Stimulated activated CD4-positive, alpha-beta T cell treated with anti-CD3 and anti-CD28 coated beads, TNF-alpha, amount 100 ng/mL, for 4 hours (primary cell): ENCODE results near the gene DPP3.
"Not testable (repeated sequence)": the region's sequence is repeated elsewhere in the genome, so short reads cannot be mapped to it uniquely, and the experiment has no call there.

ENCODE experiments used
- DNase-seq, 3 experiments: peaks; one replicate each; pipeline ENCODE4 v3.0.0-alpha.2; 2020; ENCODE audit warnings: low read depth in 3 of 3

Gene DPP3, protein sequence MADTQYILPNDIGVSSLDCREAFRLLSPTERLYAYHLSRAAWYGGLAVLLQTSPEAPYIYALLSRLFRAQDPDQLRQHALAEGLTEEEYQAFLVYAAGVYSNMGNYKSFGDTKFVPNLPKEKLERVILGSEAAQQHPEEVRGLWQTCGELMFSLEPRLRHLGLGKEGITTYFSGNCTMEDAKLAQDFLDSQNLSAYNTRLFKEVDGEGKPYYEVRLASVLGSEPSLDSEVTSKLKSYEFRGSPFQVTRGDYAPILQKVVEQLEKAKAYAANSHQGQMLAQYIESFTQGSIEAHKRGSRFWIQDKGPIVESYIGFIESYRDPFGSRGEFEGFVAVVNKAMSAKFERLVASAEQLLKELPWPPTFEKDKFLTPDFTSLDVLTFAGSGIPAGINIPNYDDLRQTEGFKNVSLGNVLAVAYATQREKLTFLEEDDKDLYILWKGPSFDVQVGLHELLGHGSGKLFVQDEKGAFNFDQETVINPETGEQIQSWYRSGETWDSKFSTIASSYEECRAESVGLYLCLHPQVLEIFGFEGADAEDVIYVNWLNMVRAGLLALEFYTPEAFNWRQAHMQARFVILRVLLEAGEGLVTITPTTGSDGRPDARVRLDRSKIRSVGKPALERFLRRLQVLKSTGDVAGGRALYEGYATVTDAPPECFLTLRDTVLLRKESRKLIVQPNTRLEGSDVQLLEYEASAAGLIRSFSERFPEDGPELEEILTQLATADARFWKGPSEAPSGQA

DNA sequence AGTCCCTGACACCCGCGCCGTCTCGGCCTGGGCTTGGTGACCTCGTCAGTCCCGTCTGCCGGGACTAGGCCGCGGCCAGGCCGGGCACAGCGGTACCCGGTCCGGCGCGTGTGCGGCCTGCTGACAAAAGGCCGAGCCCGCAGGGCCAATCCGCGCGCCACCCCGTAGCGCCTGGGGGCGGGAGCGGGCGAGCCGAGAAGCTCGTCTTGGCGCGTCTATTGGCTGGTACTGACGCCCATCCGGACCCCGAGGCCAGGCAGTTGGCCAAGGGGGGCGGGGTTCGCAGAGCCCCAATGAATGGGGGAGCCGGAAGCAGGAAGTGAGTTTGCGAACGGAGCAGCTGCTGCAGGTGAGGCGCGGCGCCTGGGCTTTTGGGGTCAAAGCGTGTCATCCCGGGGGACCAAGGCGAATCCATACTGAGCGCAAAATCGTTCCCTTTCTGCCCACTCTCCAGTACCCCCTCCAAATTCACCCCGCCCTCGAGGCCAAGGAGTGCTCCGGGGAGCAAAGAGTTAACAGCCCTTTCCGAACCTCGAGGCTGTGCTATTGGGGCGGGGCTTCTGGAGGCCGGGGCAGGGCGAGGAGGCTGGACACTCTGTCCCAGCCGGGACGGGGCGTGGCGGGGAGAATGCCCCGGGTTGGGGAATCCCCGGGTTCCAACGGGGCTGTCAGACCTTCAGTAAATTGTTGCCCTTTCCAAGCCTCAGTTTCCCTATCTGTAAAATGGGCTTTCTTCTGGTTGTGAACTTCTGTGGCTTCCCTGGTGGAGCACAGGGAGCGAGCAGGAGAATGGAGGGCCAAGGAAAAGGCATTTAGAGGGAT, at the start of gene DPP3:
Gene DPP3 (plus strand): TSS at position 318 of the 822 bp plus-strand sequence. CDS start 1,767 bp downstream, outside the sequence.
- DNase-seq, result peak; percentile 86 to 90 (median 88)

- not testable (repeated sequence) for DNase-seq
Observed at GRCh38 chr11:66431287-66431686, 48.9 kb upstream of the DPP3 start.

GRCh38 chr11:66431871-66432329, 48.3 kb upstream of the DPP3 start:
- DNase-seq, result not testable (repeated sequence)

DNA sequence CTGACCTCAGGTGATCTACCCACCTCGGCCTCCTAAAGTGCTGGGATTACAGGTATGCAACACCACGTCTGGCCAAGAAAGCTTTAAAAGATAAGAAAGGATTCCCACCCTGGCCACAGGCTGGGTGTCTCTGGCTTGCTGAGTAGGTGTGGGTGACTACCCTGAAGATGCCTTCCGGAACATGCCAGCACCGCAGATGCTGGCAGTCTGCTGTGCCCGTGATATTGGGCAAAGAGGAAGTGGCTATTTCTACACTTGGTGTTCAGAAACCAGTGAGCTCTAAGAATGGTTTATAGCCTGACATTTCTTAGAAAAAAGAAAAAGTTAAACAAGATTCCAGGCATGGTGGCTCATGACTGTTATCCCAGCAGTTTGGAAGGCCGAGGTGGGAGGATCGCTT, 47.6 kb upstream of the DPP3 start:
- DNase-seq, result no peak

GRCh38 chr11:66437979-66438503, 42.2 kb upstream of the DPP3 start:
- DNase-seq, result no peak

DNA sequence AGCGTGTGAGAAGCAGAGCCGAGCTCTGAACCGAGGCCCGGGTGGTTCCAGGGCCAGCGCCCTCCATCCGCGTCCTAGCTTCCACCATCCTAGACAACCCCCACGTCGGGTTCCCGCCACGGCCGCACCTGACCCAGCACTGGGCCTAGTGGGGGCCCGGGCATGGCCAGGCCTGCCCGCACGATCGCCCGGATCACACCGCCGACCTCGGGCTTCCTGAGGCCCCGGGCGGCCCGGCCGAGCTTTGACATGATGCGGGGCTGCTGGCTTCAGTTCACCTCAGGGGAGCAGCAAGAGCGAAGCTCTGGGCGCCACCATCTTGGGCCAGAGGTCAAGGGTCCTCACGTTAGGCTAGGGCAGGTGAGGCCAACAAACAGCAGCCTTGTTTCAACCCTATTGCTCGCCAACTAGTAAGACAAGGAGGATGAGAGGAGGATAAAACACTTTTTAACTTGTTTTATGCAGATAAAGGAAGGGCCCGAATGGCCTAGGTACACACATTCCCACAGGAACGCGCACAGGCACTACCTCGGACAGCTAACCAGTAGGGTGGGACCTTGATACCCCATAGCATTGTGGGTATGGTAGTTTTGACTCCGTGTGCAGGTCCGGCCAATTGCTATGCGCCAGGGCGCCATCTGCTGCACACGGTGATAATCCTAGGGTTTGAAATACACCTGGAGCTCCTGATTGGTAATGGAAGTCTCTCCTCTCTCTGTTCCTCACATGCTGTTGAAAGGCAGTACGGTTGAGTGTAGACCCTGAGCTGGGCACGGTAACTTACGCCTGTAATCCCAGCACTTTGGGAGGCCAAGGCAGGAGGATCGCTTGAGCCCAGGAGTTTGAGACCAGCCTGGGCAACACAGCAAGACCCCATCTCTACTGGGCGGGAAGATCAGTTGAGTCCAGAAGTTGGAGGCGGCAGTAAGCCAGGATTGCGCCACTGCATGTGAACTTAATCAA, 41.4 kb upstream of the DPP3 start, which contains the start of gene MRPL11:
Gene MRPL11 (minus strand): TSS at position 345 of the 963 bp plus-strand sequence. CDS start 94 bp downstream, at position 251.
- DNase-seq, result peak; percentile 74 to 88 (median 76)

- DNase-seq, result not testable (repeated sequence)
Observed at GRCh38 chr11:66440101-66440939, 39.9 kb upstream of the DPP3 start.

DNA sequence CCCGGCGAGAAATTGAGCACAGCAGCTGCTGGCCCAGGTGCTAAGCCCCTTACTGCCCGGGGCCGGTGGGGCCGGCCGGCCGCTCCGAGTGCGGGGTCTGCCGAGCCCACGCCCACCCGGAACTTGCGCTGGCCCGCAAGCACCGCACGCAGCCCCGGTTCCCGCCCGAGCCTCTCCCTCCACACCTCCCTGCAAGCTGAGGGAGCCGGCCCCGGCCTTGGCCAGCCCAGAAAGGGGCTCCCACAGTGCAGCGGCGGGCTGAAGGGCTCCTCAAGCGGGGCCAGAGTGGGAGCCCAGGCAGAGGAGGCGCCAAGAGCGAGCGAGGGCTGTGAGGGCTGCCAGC, 39.3 kb upstream of the DPP3 start:
- not testable (repeated sequence) for DNase-seq

GRCh38 chr11:66443602-66444001, 36.6 kb upstream of the DPP3 start:
- DNase-seq, result no peak

DNA sequence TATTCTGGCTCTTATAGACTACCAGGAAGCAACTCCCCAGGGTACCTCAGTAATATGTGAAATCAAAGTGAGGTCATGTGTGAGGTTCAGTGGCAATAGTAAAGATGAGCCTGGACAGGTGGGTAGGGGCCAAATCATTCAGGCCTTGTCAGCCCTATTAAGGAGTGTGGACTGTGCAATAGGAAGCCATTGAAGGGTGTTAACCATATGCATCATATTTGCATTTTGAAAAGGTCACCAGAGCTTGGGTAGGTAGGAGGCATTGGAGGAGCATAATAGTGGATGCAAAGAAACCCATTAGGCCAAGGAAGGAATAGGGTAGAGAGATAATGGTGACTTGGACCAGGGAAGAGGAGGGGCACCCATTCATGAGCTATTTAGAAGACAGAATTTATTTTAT, 33.2 kb upstream of the DPP3 start:
- no peak for DNase-seq

- no peak for DNase-seq
Observed at GRCh38 chr11:66448523-66448922, 31.7 kb upstream of the DPP3 start.

DNA sequence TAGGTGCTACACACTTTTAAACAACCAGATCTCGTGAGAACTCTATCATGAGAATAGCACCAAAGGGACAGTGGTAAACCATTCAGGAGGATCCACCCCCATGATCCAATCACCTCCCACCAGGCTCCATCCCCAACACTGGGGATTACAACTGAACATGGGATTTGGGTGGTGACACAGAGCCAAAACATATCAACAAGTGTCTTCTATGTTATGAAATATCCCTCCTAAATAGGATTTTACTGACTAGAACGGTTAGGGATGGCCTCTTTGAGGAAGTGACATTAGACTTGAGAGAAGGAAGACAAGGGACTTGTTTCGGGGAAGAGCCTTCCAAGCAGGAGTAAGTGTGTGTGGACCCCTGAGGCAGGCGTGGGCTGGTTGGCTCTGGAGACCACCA, 29.7 kb upstream of the DPP3 start:
- DNase-seq, result no peak

GRCh38 chr11:66451663-66452062, 28.6 kb upstream of the DPP3 start:
- DNase-seq, result no peak

DNA sequence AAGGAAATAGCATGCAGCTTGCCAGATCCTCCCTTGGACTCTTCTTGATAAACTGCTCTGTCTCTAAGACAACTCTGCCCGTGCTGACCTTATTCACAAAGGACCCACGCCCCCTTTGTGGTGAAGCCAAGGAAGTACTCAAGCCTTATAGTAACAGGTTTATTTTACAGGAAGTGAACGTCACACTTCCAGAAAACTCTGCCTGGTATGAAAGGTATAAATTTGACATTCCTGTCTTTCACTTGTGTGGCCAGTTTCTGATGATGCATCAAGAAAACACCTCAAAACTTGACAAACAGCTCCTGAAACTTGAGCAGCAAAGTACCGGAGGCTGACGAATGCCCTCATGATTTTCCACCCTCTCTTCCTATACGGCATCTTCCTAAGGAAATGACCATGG, 26.0 kb upstream of the DPP3 start:
- no peak for DNase-seq

DNA sequence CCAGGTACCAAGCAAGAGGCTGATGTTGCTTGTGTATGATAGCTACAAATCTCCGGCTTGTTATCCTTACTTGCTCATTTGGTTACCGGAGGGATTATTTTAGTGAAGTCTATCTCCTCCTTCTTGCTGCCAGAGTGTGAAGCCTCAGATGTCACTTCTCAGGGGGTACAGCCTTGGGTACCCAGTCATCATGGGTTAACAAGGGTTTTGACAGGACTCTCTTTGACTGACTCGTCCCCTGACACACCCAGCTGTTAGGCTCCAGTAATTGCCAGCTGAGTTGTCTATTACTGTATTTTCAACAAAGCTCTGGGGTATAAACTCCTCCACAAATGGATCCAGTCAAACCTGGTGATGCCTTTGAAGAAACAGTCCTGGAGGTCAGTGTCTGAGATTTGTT, 25.4 kb upstream of the DPP3 start:
- no peak for DNase-seq

DNA sequence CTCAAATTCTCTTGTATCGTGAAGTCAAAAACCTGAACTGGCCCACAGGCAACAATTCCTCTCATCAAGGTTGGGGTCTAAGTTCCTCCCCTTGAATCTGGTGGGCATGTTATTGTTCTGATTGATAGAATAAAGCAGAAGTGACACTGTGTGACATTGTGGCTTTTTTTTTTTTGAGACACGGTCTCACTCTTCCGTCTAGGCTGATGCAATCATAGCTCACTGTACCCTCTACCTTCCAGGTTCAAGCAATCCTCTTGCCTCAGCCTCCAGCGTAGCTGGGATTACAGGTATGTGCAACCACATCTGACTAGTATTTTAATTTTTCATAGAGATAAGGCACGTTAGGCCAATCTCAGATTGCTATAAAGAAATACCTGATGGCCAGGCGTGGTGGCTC, 22.4 kb upstream of the DPP3 start:
- no peak for DNase-seq

DNA sequence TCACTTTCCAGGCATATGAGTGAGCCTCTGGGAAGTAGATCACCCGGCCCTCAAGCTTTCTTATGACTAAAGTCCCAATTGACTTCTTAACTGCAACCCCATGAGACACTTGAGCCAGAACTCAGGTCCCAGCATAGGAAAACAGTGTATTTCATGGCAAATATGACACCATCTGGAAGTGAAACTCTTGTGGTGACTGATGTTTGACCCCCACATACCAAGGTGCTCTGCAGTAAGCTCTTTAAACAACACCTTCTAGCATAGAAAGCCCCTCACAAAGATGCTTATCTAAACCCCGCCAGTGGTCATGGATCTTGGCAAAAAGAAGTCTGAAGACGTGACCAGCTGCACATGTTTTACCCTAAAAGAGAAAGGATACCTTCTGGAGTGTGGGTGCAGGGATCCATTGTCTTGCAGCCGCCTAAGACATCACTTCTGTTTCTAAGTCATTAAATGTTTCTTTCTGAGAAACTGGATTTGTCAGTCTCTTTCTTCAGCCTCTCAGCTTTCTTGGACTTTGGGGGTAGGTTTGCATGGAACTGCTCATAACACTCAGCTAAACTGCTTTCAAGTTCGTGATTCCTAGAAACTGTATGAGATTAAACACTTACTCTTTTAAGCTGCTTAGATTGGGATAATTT, 21.0 kb upstream of the DPP3 start:
- no peak for DNase-seq

- no peak for DNase-seq
Observed at GRCh38 chr11:66462010-66462409, 18.2 kb upstream of the DPP3 start.

DNA sequence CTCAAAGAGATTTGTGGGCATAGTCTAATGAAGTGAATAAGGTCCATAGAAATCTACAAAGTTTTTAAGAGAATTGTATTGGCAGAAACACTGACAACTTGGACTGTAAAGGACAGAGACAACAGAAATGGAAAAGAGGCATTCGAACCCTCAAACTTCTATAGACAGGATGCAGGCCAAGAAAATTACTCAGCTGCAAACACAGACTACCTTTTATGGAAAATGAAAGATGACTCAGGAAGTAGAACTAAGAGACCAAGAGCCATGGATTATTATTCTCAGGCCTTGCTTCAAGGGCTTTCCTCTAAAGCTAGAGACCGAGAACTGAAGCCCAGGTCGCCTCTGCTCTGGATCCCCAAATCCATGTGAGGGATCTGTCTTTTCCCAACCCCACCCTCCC, 17.3 kb upstream of the DPP3 start:
- DNase-seq, result no peak
